ENCODE results near the gene PDIA6. TPM values are rescaled to one million over a fixed set of nuclear protein-coding genes. Genes with fewer than 3 reads are reported as not detected.

Gene PDIA6
- total RNA-seq, 1 experiment from 2014 or later, result 271 TPM

- H3K9me3 ChIP-seq (ENCODE audit: control insufficient read depth, insufficient read depth, low read depth, low read length), result no peaks in the 10 kb centered on the region
- H3K27me3 ChIP-seq (ENCODE audit: control insufficient read depth, insufficient read depth, low read length), result no peaks in the 10 kb centered on the region
- ATAC-seq, result no peak
- no peaks in the 10 kb centered on the region for H3K4me1 ChIP-seq (ENCODE audit: control insufficient read depth, insufficient read depth, low read length)
- H3K27ac ChIP-seq (ENCODE audit: low read length), result no peak overlapping the region
- intact Hi-C loops (cut with micrococcal nuclease; ENCODE audit: unreplicated experiment) (no loop called here), in situ Hi-C loops (cut with HindIII; ENCODE audit: low pct_unique_long_range_greater_than_20kb, low sequenced_read_pairs) (no loop called here)
- DNase-seq (ENCODE audit: low read depth, low spot score), result no peak
- H3K4me3 ChIP-seq (ENCODE audit: low read depth in 2 of 2, low read length in 2 of 2), result no peak overlapping the region
- H3K36me3 ChIP-seq (ENCODE audit: control insufficient read depth, insufficient read depth, low read length), result peaks cover 34% of the 10 kb centered on the region
- no TSS peak for BruUV-seq (replicated peaks)
- POLR2A ChIA-PET, result no interaction called here
- CTCF ChIA-PET, result no interaction called here
- TF ChIP-seq POLR2AphosphoS5 (IDR thresholded peaks at IDR 0.05; ENCODE audit: low read depth, low read length), result no peak
- TF ChIP-seq, protein P1, sequence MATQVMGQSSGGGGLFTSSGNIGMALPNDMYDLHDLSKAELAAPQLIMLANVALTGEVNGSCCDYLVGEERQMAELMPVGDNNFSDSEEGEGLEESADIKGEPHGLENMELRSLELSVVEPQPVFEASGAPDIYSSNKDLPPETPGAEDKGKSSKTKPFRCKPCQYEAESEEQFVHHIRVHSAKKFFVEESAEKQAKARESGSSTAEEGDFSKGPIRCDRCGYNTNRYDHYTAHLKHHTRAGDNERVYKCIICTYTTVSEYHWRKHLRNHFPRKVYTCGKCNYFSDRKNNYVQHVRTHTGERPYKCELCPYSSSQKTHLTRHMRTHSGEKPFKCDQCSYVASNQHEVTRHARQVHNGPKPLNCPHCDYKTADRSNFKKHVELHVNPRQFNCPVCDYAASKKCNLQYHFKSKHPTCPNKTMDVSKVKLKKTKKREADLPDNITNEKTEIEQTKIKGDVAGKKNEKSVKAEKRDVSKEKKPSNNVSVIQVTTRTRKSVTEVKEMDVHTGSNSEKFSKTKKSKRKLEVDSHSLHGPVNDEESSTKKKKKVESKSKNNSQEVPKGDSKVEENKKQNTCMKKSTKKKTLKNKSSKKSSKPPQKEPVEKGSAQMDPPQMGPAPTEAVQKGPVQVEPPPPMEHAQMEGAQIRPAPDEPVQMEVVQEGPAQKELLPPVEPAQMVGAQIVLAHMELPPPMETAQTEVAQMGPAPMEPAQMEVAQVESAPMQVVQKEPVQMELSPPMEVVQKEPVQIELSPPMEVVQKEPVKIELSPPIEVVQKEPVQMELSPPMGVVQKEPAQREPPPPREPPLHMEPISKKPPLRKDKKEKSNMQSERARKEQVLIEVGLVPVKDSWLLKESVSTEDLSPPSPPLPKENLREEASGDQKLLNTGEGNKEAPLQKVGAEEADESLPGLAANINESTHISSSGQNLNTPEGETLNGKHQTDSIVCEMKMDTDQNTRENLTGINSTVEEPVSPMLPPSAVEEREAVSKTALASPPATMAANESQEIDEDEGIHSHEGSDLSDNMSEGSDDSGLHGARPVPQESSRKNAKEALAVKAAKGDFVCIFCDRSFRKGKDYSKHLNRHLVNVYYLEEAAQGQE (IDR thresholded peaks at IDR 0.05; ENCODE audit: insufficient read depth in 1 of 2, low read depth in 2 of 2, low read length in 1 of 2), result no peak
- TF ChIP-seq, protein P2, sequence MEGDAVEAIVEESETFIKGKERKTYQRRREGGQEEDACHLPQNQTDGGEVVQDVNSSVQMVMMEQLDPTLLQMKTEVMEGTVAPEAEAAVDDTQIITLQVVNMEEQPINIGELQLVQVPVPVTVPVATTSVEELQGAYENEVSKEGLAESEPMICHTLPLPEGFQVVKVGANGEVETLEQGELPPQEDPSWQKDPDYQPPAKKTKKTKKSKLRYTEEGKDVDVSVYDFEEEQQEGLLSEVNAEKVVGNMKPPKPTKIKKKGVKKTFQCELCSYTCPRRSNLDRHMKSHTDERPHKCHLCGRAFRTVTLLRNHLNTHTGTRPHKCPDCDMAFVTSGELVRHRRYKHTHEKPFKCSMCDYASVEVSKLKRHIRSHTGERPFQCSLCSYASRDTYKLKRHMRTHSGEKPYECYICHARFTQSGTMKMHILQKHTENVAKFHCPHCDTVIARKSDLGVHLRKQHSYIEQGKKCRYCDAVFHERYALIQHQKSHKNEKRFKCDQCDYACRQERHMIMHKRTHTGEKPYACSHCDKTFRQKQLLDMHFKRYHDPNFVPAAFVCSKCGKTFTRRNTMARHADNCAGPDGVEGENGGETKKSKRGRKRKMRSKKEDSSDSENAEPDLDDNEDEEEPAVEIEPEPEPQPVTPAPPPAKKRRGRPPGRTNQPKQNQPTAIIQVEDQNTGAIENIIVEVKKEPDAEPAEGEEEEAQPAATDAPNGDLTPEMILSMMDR (IDR thresholded peaks at IDR 0.05), result no peak
- no peak for TF ChIP-seq SIN3A (IDR thresholded peaks at IDR 0.05; ENCODE audit: borderline replicate concordance, insufficient read depth, low read depth, low read length)
- TF ChIP-seq TCF7L2 (IDR thresholded peaks at IDR 0.05; ENCODE audit: low read depth, low read length), result no peak
Observed at GRCh38 chr2:10792001-10792634, 20.5 kb downstream of the PDIA6 start.

- peaks cover 34% of the 10 kb centered on the region for H3K36me3 ChIP-seq (ENCODE audit: control insufficient read depth, insufficient read depth, low read length)
- ChIA-PET CTCF (no interaction called here), POLR2A (no interaction called here)
- intact Hi-C loops (cut with micrococcal nuclease; ENCODE audit: unreplicated experiment) (no loop called here), in situ Hi-C loops (cut with HindIII; ENCODE audit: low pct_unique_long_range_greater_than_20kb, low sequenced_read_pairs) (no loop called here)
- H3K27ac ChIP-seq (ENCODE audit: low read length), result no peak overlapping the region
- BruUV-seq (replicated peaks), result no TSS peak
- TF ChIP-seq POLR2AphosphoS5 (IDR thresholded peaks at IDR 0.05; ENCODE audit: low read depth, low read length), result no peak
- TF ChIP-seq, protein P1 (IDR thresholded peaks at IDR 0.05; ENCODE audit: insufficient read depth in 1 of 2, low read depth in 2 of 2, low read length in 1 of 2), result no peak
- TF ChIP-seq, protein P2 (IDR thresholded peaks at IDR 0.05), result no peak
- no peak for TF ChIP-seq SIN3A (IDR thresholded peaks at IDR 0.05; ENCODE audit: borderline replicate concordance, insufficient read depth, low read depth, low read length)
- TF ChIP-seq TCF7L2 (IDR thresholded peaks at IDR 0.05; ENCODE audit: low read depth, low read length), result no peak
- H3K4me1 ChIP-seq (ENCODE audit: control insufficient read depth, insufficient read depth, low read length), result no peaks in the 10 kb centered on the region
- ATAC-seq, result no peak
- H3K4me3 ChIP-seq (ENCODE audit: low read depth in 2 of 2, low read length in 2 of 2), result no peak overlapping the region
- no peaks in the 10 kb centered on the region for H3K27me3 ChIP-seq (ENCODE audit: control insufficient read depth, insufficient read depth, low read length)
- H3K9me3 ChIP-seq (ENCODE audit: control insufficient read depth, insufficient read depth, low read depth, low read length), result no peaks in the 10 kb centered on the region
- DNase-seq (ENCODE audit: low read depth, low spot score), result no peak
Observed at GRCh38 chr2:10790228-10790973, 22.2 kb downstream of the PDIA6 start.
